NCI-H82 treated with DMSO at 0.1 percent for 48 hours (cell line): ENCODE measurements around the gene PTPN20.

Experiments
- DNase-seq: peaks from one replicate; lab custom pipeline; 2025; ENCODE audit not compliant: unreplicated experiment; lab: John Stamatoyannopoulos, UW

The PTPN20 gene

DNA sequence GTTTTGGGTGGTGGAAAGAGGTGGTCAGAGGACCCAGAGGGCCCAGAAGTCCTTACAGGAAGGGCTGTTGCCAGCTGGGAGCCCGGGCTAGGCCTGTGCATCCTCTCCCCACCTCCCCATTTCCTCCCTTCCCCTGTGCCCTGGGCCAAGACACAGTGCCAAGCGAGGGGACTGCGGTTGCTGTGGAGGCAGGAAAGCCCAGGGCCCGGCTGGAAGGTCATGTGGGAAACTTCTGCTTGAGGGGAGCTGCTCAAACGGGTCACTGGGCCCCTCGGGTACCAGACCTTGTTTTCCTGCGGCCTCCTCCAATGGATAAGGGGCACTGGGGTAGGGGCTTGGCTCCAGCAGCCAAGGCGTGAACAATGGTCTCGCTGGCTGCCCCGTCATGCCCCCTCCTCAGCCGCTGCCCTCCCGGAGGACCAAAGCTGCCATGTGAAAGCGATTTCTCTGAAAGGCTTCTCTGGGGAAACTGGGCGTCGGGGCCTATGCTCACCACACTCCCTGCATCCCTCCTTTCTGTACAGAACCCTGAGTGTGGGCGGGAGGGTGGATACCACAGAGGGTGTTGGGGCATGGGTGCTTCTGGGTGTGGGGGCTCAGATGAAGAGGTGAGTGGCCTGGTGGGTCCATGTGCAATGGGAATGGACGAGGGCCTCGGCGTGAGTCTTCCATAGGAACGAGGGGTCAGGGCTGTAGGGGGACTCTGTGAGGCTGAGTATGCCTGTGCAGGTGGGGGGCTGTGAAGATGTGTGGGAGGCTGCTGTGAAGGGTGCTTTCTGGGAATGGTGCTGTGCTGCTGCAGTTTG is 135.3 kb downstream of the PTPN20 start:
- DNase-seq, result no peak

DNA sequence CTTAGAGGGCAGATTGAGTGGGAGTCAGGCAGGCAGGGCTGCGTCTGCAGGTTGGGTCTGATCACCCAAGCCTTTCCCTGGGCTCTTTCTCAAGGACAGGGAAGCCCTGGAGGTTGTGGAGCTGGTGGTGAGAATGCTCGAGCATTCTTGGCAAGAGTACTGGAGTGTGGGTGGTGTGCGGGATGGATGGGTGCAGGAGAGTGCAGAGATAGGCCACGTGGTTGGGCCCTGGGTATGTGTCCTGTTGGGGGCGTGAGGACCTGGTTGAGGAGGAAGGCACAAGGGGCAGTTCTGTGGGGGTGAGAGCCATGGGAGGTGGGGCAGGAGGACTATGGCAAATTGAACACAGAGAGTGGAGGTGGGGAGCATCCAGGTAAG is 135.9 kb downstream of the PTPN20 start:
- no peak for DNase-seq

DNA sequence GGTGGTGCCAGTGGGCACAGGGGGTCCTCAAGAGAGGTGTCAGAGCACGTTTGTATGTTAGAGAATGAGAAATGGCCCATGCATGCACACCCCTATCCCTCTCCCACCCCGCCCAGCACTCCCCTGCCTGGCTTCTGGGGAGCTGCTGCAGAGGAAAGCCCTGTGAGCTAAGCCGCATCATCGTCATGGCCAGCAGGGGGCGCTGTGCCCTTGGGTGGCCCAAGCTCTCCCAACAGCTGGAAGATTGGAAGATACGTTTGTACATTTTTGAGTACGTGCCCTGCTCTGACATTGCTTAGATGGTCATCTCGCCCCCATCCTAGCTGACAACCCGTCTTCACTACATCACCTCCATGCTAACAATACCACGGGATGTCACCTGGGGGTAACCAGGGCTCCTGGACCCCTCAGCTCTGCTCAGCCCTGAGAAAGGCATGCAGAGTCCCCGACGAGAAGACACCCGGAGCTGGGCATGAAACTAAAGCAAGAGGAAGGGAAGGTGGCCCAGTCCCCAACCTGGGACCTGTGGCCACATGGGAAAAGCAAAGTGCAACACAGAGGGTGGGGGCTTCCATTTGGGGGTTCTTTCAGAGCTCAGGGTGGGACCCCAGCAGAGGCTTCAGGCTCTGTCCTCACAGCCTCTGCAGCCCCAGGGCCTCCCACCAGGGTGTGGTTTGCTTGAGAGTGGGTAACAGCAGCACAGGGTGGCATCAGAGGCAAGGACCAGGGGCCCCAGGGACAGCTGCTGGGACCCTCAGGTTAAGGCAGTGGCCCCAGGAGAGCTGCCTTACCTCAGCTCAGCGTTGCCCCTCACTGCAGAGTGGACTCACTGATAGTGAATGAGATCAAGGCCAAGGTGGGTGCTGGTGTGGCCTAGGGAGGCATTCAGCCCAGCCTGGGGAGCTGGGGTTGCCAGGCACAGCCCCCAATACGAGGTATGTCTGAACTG is 136.6 kb downstream of the PTPN20 start:
- peak; percentile 37 for DNase-seq

DNA sequence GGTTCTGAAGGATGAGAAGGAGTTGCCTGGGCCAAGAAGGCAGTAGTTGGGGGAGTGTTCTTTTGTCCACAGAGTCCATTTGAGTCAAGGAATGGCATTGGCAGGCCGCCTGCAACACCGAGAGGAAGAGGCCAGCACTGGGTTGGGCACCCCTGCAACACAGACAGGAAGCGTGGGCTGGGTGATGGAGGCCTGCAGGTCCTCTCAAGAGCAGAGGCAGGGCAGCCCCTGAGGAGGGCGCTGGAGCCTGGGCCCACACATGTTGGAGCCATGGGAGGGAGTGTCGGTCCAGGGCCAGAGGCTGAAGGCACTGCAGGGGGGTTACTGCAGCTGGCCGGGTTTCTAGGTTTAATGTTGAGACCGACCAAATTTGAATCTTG is 137.3 kb downstream of the PTPN20 start:
- DNase-seq, result no peak

DNA sequence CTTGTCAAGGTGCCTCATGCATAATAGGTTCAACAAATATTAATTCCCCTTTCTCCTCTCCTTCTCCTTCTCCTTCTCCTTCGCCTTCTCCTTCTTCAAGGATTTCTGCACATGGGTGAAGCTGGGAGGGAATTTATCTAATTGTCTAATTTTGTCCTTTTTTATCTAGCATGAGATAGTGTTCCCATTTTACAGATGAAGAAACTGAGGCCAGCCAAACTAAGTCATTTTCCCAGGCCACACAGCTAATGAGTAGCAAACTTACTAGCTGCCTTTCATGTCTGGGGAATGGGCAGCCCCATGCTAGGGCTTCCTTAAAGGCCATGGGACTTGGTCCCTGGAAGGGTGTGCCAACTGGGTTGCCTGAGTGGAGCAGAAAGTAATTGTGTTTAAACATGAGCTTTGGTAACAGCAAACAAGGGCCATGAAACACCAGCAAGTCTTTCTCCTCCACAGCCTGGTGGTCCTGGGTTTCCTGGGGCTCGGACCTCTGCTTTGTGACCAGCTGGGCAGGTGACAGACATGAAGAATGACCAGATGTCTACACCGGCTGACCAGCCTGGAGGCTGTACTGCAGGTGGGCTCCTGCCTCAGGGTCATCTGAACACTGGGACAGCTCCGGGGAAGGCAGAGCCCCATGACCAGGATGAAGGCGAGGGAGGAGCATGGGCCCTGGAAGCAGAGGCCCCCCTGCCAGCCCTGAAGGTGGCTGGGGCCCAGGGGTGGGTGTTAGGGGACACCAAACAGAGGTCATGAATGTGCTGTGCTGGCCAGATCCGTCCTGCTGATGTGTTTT is 138.0 kb downstream of the PTPN20 start:
- no peak for DNase-seq

DNA sequence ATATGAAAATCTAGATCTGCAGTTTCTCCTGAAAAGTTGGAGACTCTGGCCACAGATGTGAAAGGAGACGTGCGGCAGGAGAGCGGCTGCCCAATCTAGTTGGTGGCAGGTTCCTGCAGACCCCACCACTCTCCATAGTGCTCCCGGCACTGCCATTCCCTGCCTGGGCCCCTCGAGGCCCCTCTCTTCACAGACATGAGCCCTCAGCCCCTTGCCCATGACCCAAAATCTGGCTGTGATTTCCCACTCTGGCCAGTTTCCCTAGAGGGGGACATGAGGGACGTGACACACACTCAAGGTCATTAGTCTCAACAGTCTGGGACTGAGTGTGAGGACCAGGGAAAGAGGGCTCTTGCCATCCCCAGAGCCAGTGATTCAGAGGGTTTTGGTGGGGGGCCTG is 138.7 kb downstream of the PTPN20 start:
- no peak for DNase-seq

DNA sequence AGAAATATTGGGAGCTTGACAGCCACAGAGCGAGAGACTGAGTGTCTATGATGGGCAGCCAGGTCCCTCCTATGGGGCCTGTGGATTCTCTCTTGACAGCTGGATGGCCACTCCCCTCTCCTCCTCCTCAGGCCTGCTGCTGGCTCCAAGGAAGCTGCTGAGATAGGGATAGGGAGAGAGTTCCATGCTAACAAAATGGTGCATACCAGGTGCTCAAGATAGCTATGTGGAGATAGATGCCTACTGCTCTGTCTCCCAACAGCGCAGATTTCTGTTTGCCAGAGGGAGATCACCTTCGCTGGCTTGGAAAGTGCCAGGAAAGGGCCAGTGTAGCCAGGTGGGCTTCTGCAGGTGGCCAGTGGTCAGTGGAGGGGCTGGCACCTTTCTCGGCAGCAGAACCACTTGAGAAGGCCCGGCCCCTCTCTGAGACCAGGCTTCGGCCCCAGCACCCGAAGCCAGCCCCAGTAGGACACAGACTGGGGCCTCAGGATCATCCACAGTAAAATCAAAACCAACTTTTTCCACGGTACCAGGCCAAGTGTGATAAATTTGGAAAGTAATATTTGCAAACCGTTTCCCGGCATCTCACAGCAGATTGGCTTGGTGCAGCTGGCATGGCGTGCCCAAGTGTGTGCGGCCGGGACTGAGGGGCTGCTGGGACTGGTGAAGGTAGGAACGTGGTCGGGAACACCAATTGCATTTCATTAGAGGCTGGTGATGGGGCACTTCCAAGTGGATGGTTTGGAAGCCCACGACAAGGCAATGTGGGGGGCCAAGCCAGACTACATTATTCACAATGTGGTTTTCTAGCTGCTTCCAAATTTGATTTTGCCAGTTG is 139.6 kb downstream of the PTPN20 start:
- no peak for DNase-seq

DNA sequence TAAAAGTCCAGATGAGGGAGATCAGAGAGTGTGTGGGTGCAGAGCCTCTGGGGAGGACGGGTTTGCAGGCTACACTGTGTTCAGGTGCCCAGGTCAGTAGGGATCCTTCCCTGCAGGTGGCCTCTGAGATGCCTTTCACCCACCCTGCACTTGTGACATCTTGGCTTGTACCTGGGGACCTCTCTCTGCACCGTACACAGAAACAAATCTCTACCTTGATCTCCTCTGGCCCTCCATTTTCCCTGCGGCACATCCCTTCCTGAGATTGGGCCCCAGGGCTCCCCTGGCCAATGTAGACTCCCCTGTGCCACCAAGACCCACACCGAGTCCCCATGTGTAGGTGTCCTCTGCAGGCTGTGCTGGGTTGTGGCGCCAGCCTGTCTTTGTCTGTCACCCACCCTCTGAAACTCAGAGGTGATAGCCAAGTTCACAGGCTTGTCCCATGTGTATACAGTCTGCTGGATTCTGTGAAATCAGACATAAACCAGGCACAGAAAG is 140.6 kb downstream of the PTPN20 start:
- no peak for DNase-seq
